Right renal pelvis (tissue), 4 donors: ENCODE results near the gene AAMP. TPM values are rescaled to one million over a fixed set of nuclear protein-coding genes. Genes with fewer than 3 reads are reported as not detected.
A peak's percentile ranks its signal among the peaks of the same experiment; 100 is the strongest.

ENCODE experiments used
- DNase-seq, 4 donors: peaks; one replicate each; pipeline ENCODE4 v3.0.0-alpha.2; 2013; ENCODE audit warnings: low read depth in 4 of 4, low spot score in 3 of 4, missing footprints in 1 of 4
- polyA plus RNA-seq, 4 donors: library from polyadenylated mRNA; unstranded; fragments of 120-200 nt; gene quantifications; one replicate each; pipeline ENCODE4 v1.2.1, GENCODE V29; 2013; ENCODE audit not compliant: insufficient read length in 4 of 4

AAMP gene
- polyA plus RNA-seq, 4 donors, result 113 to 145 (median 117) TPM

DNA sequence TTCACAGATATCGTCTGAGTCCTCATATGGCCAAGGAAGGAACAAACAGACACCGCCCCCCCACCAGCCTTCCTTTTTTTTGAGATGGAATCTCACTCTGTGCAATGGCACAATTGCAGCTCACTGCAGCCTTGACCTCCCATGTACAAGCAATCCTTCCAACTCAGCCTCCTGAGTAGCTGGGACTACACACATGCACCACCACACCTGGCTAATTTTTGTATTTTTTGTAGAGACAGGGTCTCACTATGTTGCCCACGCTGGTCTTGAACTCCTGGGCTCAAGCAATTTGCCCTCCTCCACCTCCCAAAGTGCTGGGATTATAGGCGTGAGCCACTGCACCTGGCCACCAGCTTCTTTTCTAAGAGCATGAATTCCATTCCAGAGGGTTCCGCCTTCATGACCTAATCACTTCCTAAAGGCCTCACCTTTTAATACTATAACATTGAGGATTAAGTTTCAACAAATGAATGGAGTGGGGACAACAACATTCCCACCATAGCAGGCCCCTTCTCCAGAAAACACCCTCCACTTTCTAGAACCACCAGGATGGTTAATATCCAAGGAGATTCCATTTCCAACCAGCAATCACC is 24.6 kb upstream of the AAMP start:
- no peak for DNase-seq

DNA sequence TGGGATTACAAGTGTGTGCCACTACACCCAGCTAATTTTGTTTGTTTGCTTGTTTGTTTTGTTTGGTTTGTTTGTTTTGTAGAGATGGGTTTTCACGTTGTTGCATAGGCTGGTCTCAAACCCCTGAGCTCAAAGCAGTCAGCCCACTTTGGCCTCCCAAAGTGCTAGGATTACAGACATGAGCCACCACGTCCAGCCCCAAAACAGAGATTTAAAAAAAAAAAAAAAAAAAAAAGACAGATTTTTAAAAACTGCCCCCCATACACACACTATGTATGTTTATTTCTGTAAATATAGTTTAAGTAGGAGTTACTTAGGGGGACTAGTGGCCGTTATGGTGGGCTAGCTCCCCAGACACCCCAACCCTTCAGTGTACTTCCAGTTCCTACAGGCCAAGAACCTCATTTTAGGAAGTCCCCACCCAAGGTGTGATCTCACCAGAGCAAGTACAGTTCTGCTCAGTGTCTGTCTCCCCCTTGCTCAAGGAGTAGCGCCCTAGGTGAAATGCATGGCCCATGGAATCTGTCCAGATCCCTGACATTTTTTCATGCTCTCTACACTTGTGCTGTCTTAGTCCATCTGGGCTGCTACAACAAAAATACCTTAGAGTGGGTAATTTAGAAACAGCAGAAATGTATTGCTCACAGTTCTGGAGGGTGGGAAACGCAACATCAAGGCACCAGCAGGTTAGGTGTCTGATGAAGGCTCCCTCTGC is 23.9 kb upstream of the AAMP start:
- DNase-seq, result no peak

DNA sequence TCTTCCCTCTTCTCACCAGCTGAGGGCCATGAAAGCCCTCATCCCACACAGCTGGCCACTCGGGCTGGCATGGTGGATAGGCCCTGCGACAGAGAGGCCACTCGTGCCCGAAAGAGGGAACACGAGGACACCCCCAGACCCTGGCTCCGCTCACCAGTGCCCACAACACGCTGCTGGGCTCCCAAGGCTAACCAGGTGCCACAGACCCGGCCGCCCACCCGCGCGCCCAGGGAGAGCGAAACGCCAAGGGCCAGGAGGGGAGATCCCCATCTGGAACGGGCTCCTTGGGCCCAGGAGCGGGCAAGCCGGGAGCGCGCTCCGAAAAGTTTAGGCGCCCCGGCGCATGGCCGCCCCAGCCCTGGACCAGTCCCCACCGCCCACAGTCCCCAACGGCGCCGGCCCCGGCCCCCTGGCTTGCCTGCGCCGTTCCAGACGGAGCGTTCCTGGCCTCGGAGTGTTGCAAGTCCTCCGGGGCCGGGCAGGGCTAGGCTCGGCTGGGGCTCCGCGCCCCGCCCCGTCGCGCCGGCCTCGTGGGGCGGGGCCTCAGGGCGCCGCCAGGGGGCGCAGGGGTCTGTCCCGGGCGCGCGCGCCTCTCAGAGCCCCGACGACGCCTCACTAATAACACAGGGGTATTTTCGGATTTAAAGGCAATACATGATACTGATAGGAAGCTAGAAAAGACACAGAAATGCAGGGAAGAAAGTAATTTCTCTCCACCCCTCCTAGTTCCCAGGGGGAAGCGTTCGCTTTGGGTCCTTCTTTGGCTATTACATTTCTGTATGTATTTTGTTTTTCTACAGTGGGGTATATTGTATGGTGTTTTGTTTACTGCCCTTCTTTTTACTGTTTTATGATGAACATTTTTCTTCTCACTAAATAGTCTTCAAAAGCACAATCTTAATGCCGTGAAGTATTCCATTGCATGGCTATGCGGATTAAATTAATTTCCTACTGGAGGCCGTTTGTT is 22.4 kb upstream of the AAMP start, which contains the start of gene TMBIM1:
Gene TMBIM1 (minus strand): TSS at position 456 of the 967 bp plus-strand sequence. CDS start 10,362 bp downstream, outside the sequence.
- peak in 1 of 4 donors; percentile 59 for DNase-seq

DNA sequence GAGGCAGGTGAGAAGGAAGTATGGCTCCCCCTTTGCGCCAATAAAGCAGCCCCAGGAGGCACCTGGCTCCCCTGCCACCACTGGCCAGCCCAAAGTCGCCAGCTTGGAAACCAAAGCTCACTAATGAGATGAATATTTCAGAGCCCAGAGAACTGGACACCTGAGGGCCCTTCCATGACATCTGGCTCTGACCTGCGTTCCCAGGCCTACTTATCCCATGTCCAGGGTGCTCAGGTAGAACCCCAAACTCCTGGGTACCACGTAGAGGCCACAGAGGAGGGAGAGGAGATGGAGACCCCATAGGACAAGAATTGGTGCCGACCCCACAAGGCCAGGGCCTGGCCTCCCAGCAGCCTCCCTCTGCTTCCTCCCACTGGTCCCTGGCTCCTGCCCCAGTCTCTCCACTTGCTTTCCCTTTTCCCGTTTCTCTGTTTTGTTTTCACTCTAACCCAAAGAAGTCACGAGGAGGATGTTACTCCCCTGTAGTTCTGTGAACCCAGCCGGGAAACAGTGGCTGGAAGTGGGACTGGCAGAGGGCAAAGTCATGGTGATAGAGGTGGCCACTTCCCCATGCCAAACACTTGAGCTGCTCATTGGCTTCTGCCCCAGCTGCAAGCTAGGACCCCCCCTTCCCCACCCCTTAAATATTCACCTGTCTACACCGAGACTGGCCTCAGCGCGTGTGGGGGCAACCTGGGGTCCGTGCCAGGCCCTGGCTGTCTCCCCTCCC is 21.5 kb upstream of the AAMP start:
- no peak for DNase-seq

DNA sequence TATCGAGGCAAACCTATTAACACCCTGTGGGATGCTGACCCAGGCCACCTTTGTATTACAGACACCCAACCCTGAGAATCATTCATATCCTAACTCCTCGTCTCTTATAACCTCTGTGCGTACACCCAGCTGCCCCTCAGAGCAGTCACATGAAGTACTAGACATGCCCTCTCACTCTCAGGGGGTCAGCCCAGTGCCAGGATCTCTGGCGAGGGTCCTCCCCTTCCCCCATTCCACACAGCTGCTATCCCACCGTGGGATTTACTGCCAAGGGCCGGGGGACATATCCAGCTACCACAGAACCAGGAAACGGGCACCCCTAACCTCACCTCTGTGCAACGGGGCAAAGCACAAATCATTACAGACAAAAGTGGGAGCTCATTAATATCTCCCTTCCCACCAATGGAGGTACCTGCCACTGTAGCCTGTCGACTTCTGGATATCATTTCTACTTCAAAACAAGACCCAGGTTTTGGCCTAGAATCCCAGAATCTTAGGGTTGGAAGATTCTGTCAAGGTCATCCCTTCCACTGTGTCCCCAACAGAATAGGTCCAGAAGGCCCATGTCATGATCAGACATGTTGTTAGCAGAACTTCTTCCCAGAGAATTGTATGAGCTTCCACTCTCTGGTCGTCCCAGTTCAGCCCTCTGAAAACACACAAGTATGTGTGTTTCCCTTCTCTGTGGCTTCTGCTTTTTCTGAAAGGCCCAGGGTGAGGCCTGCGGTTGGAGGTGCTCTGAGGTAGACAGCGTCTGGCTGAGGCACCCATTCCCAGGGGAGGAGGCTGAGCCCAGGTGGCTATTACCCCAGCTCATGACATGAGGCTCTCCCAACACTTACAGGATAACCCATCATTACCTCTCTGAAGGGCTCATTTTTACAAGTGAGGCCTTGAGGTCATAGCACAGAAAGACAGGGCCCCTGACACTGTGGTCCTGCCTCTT is 20.7 kb upstream of the AAMP start:
- no peak for DNase-seq

DNA sequence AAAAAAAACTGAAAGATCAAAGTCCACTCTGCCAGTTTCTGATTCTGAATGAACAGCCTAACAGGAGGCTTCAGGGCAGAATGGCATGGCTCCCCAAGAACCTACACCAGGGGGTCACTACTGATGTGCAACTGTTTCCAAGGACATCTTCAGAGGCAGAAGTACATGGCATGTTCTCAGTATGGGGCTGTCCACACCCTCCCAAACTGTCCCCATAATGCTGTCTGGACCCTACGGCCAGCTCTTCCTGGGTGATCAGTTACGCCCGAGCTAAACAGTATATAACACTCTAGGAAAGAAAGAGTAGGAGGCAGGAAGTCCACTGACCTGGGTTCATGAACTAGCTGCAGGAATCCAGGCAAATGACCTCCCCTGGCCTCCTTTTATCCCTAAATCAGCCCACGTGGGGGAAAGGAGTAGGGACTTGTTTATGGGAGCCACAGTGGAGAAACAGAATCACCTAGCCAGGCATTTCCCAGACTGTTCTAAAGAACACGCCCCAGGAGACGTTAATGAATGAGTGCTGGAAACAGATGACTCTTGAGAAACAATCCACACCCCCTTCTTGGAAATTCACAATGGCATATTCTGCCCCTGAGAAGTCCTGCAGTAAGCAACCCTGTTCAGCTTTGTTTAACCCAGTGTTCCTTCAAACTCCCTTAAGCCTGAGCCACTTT is 19.8 kb upstream of the AAMP start:
- no peak for DNase-seq

- DNase-seq, result no peak
Observed at GRCh38 chr2:218286570-218287459, 16.9 kb upstream of the AAMP start.

GRCh38 chr2:218285604-218286003 is 15.7 kb upstream of the AAMP start:
- no peak for DNase-seq

DNA sequence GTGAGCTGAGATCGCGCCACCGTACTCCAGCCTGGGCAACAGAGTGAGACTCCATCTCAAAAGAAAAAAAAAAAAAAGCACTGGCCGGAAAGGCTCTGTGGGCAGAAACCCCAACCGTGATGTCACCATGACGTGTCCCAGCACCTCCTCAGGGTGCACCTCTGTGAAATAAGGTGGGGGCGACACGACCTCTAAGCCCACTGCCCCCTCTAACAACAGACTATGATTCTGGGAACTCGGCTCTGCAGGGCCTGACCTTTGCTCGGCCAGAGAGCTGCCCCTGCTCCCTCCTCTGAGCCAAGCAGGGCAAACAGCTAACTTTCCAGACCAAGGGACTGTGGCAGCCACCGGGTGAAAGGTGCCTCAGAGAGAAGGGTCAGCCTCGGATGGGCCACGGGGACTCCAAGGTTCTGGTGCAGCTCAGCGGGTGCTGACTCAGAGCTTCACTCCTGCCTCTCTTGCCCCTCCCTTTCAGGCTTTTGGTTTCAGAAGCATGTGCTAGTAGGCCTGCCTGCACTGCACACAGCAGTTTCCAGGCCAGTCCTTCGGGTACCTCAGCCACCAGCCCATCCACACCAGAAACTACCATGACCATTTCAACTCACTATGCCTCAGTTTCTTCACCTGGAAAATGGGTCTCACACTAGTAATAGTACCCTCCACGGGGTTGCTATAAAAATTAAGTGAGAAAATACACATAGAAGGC is 14.3 kb upstream of the AAMP start:
- DNase-seq, result no peak

DNA sequence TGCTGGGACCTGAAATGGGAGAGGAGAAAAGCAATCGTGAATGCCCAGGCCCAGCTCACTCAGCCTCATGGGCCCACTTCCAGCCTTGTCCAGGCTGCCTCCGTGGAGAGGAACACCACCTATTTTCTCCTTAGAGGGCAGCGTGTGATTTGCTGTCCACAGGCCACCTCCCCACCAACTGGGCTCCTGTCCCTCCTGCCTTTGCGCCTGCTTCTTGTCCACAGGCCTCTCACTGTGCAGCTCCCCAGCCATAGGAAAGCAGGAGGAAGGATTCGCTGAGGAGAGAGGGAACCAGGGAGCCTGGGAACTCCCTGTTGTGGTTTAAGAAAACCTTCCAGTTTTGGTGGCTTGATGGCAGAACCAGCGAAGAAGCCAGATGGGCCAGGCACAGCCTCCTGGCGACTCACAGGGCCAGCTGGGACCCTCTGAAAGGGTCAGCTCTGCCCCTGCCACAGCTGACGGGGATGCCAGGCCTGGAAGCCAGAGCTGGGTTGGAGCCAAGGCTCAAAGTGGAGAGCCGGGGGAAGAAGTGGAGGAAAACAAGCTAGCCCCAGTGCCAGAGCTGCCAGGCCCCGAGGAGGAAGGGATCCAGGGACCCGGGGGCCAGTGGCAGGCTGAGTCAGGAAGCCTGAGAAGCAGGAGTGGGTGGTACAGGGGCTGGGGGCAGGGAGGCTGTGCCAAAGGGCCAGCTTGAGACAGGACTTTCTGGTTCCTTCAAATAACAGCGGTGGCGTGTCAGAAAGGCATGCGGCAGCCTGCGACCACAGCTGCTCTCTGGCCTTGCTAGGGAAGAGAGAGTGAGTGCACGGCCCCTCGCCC is 12.4 kb upstream of the AAMP start:
- no peak for DNase-seq

DNA sequence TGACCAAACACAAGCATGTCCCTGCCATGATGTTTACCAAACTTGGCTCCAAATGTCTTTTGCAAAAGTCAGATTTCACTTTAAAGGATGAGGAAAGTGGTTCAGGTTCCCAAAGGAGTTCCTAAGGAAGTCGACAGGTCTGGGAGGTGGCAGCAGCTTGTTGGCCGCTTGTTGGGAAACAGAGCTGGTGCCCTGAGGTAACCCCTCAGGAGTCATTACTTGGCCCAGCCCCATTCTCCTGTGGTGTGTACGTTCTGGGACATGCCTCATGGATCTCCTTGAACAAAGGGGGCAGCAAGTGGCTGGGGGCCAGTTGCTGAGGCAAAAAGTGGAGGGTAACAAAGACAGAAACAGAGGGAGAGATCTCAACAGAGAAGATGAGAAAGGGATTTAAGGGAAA is 11.5 kb upstream of the AAMP start:
- DNase-seq, result no peak

DNA sequence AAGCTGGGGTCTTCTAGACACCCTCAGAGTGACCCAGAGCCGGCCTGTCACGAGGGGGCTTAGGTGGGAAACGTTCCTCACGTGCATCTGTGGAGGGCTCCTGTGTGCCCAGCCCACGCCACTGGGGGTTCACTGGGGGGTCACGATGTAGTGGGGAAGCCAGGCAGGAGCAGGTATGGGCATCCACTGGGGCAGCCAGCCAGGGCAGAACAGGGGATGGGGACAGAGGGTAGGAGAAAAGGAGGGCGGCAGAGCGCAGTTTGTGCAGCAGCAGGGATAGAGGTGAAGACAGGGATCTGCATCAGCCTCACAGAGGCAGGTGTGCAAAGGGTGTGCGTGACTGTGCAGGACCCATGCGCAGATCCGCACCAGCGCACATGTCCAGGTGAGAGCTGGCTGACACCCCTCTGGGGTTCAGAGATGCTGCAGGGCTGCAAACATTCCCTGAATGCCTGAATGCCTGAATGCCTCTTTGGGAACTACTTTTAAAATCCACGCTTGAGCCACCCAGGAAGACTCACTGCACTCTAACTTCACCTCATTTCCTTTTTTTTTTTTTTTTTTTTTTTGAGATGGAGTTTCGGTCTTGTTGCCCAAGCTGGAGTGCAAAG is 10.4 kb upstream of the AAMP start:
- DNase-seq, result no peak

DNA sequence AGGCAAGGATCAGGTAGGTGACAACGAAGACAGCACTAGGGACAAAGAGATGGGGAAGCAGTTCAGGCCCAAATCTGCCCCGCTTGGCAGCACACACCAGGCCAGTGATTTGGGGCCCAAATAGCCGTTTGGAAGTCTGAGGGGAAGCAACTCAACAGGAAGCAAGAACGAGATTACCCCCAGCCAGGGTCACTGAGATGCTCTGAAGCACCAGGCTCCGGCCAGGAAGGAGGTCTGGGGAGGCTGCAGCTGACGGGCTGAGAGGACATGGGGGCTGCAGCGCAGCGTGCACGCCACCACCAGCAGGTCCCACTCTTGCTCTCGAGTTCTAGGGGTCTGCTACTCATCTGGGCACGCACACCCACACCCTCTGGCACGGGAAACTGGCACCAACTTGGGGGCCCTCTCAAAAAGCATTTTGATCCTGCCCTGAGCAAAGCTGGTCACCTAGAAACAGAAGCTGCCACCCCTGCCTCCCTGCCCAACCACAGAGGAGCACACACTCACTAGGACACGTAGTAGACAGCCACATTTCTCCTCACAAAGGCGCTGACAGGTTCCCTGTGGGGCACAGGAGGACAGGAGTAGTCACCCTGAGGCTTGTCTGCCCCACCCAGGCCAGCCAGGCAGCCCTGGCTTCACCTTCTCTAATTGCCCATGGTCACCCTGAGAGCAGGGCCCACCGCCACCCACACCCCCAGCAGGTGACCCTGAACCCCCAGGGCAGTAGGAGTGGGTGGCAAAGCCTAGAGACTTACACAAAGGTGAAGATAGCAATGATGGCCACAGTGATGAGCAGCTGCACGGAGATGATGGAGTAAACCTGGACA is 8.8 kb upstream of the AAMP start:
- no peak for DNase-seq

DNA sequence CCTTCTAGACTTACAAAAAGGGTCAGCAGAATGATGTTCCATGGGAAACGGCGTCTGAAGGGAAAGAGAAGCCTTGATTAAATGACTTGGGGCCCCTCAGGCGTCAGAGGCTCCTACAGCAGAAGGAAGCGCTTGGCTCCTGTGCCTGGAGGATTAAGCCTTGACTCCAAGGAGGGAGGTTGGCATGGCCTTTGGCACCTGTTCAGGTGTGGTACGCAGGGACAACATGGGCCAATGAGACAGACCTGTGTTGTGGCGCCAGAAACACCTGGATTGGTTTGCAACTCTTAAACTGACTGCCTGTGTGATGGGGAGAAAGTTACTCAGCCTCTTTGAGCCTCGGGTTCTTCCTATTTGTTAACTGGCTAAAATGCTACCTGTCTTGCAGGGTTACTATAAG is 8.0 kb upstream of the AAMP start:
- no peak for DNase-seq
